Upper lobe of left lung (tissue), 4 donors: ENCODE measurements around the gene PBX4.

Experiments used
- EP300 ChIP-seq, 4 donors: sonication (generic); formaldehyde crosslinking; IDR thresholded peaks; one replicate each; pipeline ENCODE4 v1.5.1; 2017; ENCODE audit warnings: antibody characterized with exemption in 4 of 4, control low read depth in 2 of 4
- POLR2A ChIP-seq, 4 donors: fragments of 450-650 bp; IDR thresholded peaks; one replicate each; pipeline ENCODE4 v1.5.1; 2016 to 2017; ENCODE audit warnings: antibody characterized with exemption in 4 of 4, mild to moderate bottlenecking in 2 of 4
- TF ChIP-seq, protein P1 (sequence below), 6 experiments: fragments of 450-650 bp in 4 of 6; fragments of 200-600 bp in 2 of 6; sonication (generic) in 2 of 6; IDR thresholded peaks; one replicate each; pipeline ENCODE4 v1.5.1; 2016 to 2019; ENCODE audit warnings: antibody characterized with exemption in 6 of 6

GRCh38 chr19:19514215-19514657, 104.3 kb downstream of the PBX4 start:
- TF ChIP-seq, protein P1, sequence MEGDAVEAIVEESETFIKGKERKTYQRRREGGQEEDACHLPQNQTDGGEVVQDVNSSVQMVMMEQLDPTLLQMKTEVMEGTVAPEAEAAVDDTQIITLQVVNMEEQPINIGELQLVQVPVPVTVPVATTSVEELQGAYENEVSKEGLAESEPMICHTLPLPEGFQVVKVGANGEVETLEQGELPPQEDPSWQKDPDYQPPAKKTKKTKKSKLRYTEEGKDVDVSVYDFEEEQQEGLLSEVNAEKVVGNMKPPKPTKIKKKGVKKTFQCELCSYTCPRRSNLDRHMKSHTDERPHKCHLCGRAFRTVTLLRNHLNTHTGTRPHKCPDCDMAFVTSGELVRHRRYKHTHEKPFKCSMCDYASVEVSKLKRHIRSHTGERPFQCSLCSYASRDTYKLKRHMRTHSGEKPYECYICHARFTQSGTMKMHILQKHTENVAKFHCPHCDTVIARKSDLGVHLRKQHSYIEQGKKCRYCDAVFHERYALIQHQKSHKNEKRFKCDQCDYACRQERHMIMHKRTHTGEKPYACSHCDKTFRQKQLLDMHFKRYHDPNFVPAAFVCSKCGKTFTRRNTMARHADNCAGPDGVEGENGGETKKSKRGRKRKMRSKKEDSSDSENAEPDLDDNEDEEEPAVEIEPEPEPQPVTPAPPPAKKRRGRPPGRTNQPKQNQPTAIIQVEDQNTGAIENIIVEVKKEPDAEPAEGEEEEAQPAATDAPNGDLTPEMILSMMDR (IDR thresholded peaks at IDR 0.05): no peak
- TF ChIP-seq POLR2A (IDR thresholded peaks at IDR 0.05) (peak in 1 of 4 donors; percentile 7), EP300 (IDR thresholded peaks at IDR 0.05) (no peak)
